Lung (tissue), 12 donors: ENCODE data around the gene RUFY1. TPM values are rescaled to one million over a fixed set of nuclear protein-coding genes. Genes with fewer than 3 reads are reported as not detected.
"Not testable (repeated sequence)": the region's sequence is repeated elsewhere in the genome, so short reads cannot be mapped to it uniquely, and the experiment has no call there.

Source experiments
- ATAC-seq: fragments of 200-7000 bp; cut with Tn5 transposase; one replicate; pipeline ENCODE4 v1.9.1; 2020; ENCODE audit warnings: moderate number of reproducible peaks; ENCODE audit not compliant: insufficient read depth, low FRiP score
- DNase-seq, 3 donors: peaks; one replicate each; pipeline ENCODE4 v3.0.0-alpha.2; 2013 to 2017
- H3K27ac ChIP-seq, 2 donors: one replicate each; pipeline ENCODE4 v1.5.1; 2013; ENCODE audit warnings: mild to moderate bottlenecking in 2 of 2, moderate library complexity in 2 of 2, control low read depth in 1 of 2, inconsistent platforms in 1 of 2, low read depth in 1 of 2, low read length in 1 of 2
- H3K27me3 ChIP-seq, 3 donors: one replicate each; pipeline ENCODE4 v1.5.1; 2013; ENCODE audit warnings: low read length in 2 of 3; ENCODE audit not compliant: control insufficient read depth in 3 of 3, insufficient read depth in 3 of 3
- H3K36me3 ChIP-seq, 4 donors: one replicate each; pipeline ENCODE4 v1.5.1; 2013; ENCODE audit warnings: low read length in 4 of 4, mild to moderate bottlenecking in 1 of 4, moderate library complexity in 1 of 4; ENCODE audit not compliant: control insufficient read depth in 4 of 4, insufficient read depth in 4 of 4
- H3K4me1 ChIP-seq, 5 donors: one replicate each; pipeline ENCODE4 v1.5.1; 2013; ENCODE audit warnings: low read length in 5 of 5, mild to moderate bottlenecking in 2 of 5, moderate library complexity in 1 of 5; ENCODE audit not compliant: control insufficient read depth in 5 of 5, insufficient read depth in 5 of 5
- H3K4me3 ChIP-seq: one replicate; pipeline ENCODE4 v1.5.1; 2013; ENCODE audit warnings: mild to moderate bottlenecking, control low read depth, moderate library complexity
- H3K9ac ChIP-seq, 2 donors: one replicate each; pipeline ENCODE4 v1.5.1; 2013; ENCODE audit warnings: low read length in 2 of 2, control low read depth in 1 of 2; ENCODE audit not compliant: insufficient read depth in 1 of 2
- H3K9me3 ChIP-seq, 4 donors: one replicate each; pipeline ENCODE4 v1.5.1; 2013; ENCODE audit warnings: low read length in 3 of 4, mild to moderate bottlenecking in 1 of 4, moderate library complexity in 1 of 4; ENCODE audit not compliant: control insufficient read depth in 4 of 4, insufficient read depth in 3 of 4
- WGBS, 2 donors: extraction: QIAGEN DNeasy Blood & Tissue Kit; methylation state at CpG; one replicate each; pipeline ENCODE4 v1.1.7; 2013; 5-methylcytosine and 5-hydroxymethylcytosine counted together
- polyA plus RNA-seq, 2 donors: library from polyadenylated mRNA; stranded (reverse); fragments of 200-250 nt; gene quantifications; one replicate each; pipeline ENCODE4 v1.2.1, GENCODE V29; 2013
- total RNA-seq, 2 donors: library from RNA; depleted of rRNA in 1 of 2; stranded (reverse); fragments of >200 nt in 1 of 2; gene quantifications; one replicate each; pipeline ENCODE4 v1.2.1, GENCODE V29; 2014 to 2021
- TF ChIP-seq, protein P1 (sequence below): IDR thresholded peaks from 2 replicates; pipeline ENCODE4 v1.5.1; 2012; ENCODE audit warnings: mild to moderate bottlenecking; ENCODE audit errors: control extremely low read depth, extremely low read depth
- donor health status: control.
- donor health status: control.
- donor health status: Bipolar disorder and iron deficiency.
- donor health status: healthy.
- donor health status: DM: yes; HTN: yes; CAD: no.

The RUFY1 gene
- total and polyA plus RNA-seq, 4 donors = 37.3 to 58.6 (median 51.0) TPM

- Histone ChIP-seq H3K27ac (peak overlapping the region in 1 of 2 donors; percentile 100), H3K9me3 (no peaks in the 10 kb centered on the region), H3K36me3 (peaks cover 3 to 34% (median 18%) of the 10 kb centered on the region in 4 donors), H3K4me3 (no peak overlapping the region), H3K9ac (peak overlapping the region in 1 of 2 donors; percentile 82), H3K4me1 (peaks cover 7 to 29% (median 12%) of the 10 kb centered on the region in 5 donors), H3K27me3 (no peaks in the 10 kb centered on the region)
- peak in 1 of 3 donors; percentile 33 for DNase-seq
- WGBS, 2 donors = 88 to 92% methylated on average over 9 of the region's 9 CpGs
- TF ChIP-seq, protein P1, sequence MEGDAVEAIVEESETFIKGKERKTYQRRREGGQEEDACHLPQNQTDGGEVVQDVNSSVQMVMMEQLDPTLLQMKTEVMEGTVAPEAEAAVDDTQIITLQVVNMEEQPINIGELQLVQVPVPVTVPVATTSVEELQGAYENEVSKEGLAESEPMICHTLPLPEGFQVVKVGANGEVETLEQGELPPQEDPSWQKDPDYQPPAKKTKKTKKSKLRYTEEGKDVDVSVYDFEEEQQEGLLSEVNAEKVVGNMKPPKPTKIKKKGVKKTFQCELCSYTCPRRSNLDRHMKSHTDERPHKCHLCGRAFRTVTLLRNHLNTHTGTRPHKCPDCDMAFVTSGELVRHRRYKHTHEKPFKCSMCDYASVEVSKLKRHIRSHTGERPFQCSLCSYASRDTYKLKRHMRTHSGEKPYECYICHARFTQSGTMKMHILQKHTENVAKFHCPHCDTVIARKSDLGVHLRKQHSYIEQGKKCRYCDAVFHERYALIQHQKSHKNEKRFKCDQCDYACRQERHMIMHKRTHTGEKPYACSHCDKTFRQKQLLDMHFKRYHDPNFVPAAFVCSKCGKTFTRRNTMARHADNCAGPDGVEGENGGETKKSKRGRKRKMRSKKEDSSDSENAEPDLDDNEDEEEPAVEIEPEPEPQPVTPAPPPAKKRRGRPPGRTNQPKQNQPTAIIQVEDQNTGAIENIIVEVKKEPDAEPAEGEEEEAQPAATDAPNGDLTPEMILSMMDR = no peak
- ATAC-seq = no peak
Measured at GRCh38 chr5:179624841-179625271, 74.5 kb downstream of the RUFY1 start.

GRCh38 chr5:179633501-179634369 is 83.4 kb downstream of the RUFY1 start:
- 63 to 81% methylated on average over 19 of the region's 38 CpGs for WGBS, 2 donors
- not testable (repeated sequence) for ATAC-seq, H3K9ac ChIP-seq, H3K27me3 ChIP-seq, H3K4me1 ChIP-seq, DNase-seq, H3K4me3 ChIP-seq, H3K27ac ChIP-seq, H3K36me3 ChIP-seq, H3K9me3 ChIP-seq

DNA sequence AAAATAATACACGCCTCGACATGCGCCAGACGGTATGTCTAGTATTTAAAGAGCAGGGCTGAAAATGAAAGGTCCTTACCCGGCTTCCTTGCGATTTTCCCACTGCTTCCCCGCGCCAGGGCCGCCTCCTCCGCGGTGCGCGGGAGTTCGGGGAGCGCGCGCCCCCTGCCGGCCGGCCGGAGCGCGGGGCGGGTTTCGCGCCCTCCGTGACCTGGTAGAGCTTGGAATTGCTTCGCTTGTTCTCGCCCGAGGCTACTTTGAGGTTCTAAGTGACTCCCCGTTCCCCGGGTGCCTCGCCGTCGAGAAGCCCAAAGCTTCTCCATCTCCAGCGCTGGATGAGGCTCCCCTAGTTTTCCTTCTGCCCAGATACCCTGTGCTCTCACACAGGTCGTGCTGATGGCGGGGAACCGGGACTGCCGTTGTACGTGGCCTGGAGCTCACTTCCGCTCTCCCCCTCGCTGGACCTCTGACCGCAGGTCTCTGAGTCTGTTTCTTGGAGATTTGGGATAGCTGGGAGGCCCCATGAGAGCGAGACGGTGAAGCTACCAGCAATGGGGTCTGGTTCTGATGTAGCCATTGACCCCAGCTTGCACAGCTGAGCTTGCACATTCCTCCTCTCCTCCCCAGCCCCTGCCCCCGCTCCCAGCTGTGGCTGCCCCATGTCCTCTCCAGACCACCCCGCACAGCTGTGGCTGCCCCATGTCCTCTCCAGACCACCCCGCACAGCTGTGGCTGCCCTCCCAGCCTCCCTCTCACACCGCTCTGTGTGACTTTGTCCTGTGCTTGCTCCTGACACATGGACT is 84.2 kb downstream of the RUFY1 start:
- not testable (repeated sequence) for H3K9ac ChIP-seq, H3K27ac ChIP-seq, H3K9me3 ChIP-seq, H3K36me3 ChIP-seq, H3K27me3 ChIP-seq, H3K4me1 ChIP-seq, DNase-seq, H3K4me3 ChIP-seq
- WGBS, 2 donors = 1 to 2% methylated on average over 8 to 9 of the region's 49 CpGs
- ATAC-seq = peak; percentile 99

GRCh38 chr5:179639296-179639695 is 88.9 kb downstream of the RUFY1 start:
- H3K4me1 ChIP-seq, H3K27ac ChIP-seq, DNase-seq, H3K36me3 ChIP-seq, H3K9ac ChIP-seq, ATAC-seq, H3K9me3 ChIP-seq, H3K27me3 ChIP-seq, H3K4me3 ChIP-seq: not testable (repeated sequence)
- WGBS, 2 donors = 95 to 98% methylated on average over 10 to 11 of the region's 11 CpGs

GRCh38 chr5:179641745-179642144 is 91.4 kb downstream of the RUFY1 start:
- not testable (repeated sequence) for H3K9me3 ChIP-seq, DNase-seq, H3K9ac ChIP-seq, H3K4me1 ChIP-seq, ATAC-seq, H3K27me3 ChIP-seq, H3K27ac ChIP-seq, H3K4me3 ChIP-seq, H3K36me3 ChIP-seq
- 40 to 88% methylated on average over 1 of the region's 4 CpGs for WGBS, 2 donors

- DNase-seq, H3K9ac ChIP-seq, H3K27me3 ChIP-seq, H3K4me3 ChIP-seq, H3K36me3 ChIP-seq, ATAC-seq, H3K27ac ChIP-seq, H3K4me1 ChIP-seq, H3K9me3 ChIP-seq: not testable (repeated sequence)
- 86 to 90% methylated on average over 13 to 16 of the region's 17 CpGs for WGBS, 2 donors
Measured at GRCh38 chr5:179642626-179643025, 92.3 kb downstream of the RUFY1 start.

DNA sequence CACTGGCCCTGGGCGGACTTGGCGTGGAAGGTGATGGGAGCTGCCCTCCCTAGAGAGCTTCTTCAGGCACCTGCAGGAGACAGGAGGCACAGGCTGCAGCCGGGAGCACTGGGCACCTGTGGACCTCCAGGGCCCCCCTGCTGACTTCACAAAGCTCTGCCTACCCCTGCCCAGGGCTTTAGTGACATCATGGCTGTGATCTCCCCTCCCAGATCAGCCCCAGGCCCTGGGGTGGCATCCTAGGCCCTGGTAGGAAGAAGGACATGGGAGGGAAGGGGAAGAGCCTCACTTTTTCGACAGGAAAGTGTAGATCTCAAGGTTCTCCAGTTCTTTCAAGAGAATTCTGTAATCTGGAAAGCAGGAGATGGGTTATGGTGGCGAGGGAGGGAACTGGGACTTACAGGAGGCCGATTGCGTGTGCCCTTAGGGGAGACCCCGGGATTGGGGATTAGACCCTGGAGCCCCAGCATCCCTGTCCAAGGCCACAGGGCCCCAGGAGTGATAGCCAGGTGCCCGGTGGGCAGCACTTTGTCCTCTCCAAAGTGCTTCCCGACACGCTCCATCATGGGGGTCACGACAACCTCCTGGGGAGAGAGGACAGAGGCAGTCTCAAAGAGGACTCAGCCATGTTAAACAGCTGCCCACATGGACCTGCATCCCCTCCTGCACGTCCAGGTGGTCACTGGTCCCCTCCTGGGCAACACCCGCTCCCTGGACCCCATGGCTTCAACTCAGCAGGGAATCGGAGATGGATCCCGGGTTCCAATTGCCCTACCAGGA is 93.0 kb downstream of the RUFY1 start:
- not testable (repeated sequence) for H3K27ac ChIP-seq, H3K27me3 ChIP-seq, H3K36me3 ChIP-seq, H3K9me3 ChIP-seq, ATAC-seq, H3K9ac ChIP-seq, DNase-seq, H3K4me3 ChIP-seq, H3K4me1 ChIP-seq
- WGBS, 2 donors = 87 to 89% methylated on average over 14 to 16 of the region's 16 CpGs
